Smooth muscle cell (in vitro differentiated cells): Measurements from ENCODE around the gene GPA33. TPM values are rescaled to one million over a fixed set of nuclear protein-coding genes. Genes with fewer than 3 reads are reported as not detected.

Experiments used
- DNase-seq: peaks from one replicate; lab custom pipeline; 2025; ENCODE audit not compliant: unreplicated experiment; lab: John Stamatoyannopoulos, UW
- H2AFZ ChIP-seq: fragments of 200-600 bp; sonication (generic); 2 replicates; pipeline ENCODE4 v1.6.0; 2016; ENCODE audit warnings: antibody characterized with exemption, low read depth, mild to moderate bottlenecking
- H3F3A ChIP-seq: fragments of 200-600 bp; sonication (generic); 2 replicates; pipeline ENCODE4 v1.6.0; 2017; ENCODE audit warnings: antibody characterized with exemption, low read depth
- H3K27ac ChIP-seq: fragments of 200-600 bp; sonication (generic); 2 replicates; pipeline ENCODE4 v1.5.1; 2016; ENCODE audit warnings: low read depth, mild to moderate bottlenecking
- H3K27me3 ChIP-seq: fragments of 200-600 bp; sonication (generic); 2 replicates; pipeline ENCODE4 v1.6.1; 2016; ENCODE audit warnings: low read depth, mild to moderate bottlenecking
- H3K36me3 ChIP-seq: fragments of 200-600 bp; sonication (generic); 2 replicates; pipeline ENCODE4 v1.5.1; 2016; ENCODE audit warnings: low read depth
- H3K4me1 ChIP-seq: fragments of 200-600 bp; sonication (generic); 2 replicates; pipeline ENCODE4 v1.5.1; 2016; ENCODE audit warnings: low read depth
- H3K4me2 ChIP-seq: fragments of 200-600 bp; sonication (generic); 2 replicates; pipeline ENCODE4 v1.6.0; 2016; ENCODE audit warnings: mild to moderate bottlenecking
- H3K4me3 ChIP-seq: fragments of 200-600 bp; sonication (generic); 2 replicates; pipeline ENCODE4 v1.5.1; 2016; ENCODE audit warnings: mild to moderate bottlenecking
- H3K79me2 ChIP-seq: fragments of 200-600 bp; sonication (generic); 2 replicates; pipeline ENCODE4 v1.6.0; 2016; ENCODE audit warnings: low read depth, mild to moderate bottlenecking
- H3K9ac ChIP-seq: fragments of 200-600 bp; sonication (generic); 2 replicates; pipeline ENCODE4 v1.6.0; 2016; ENCODE audit warnings: low read depth
- H3K9me3 ChIP-seq: fragments of 200-600 bp; sonication (generic); replicated peaks from 2 replicates; pipeline ENCODE4 v1.5.1; 2016; ENCODE audit warnings: low read depth
- H4K20me1 ChIP-seq: fragments of 200-600 bp; sonication (generic); 2 replicates; pipeline ENCODE4 v1.6.0; 2016; ENCODE audit warnings: low read depth
- CTCF ChIP-seq: fragments of 200-600 bp; sonication (generic); IDR thresholded peaks from 2 replicates; pipeline ENCODE4 v1.5.1; 2017; ENCODE audit warnings: borderline replicate concordance, mild to moderate bottlenecking, antibody characterized with exemption; ENCODE audit not compliant: insufficient read depth, poor library complexity, severe bottlenecking
- WGBS: methylation state at CpG from one replicate; pipeline ENCODE4 v1.1.7; 2016; ENCODE audit warnings: low lambda C conversion rate; 5-methylcytosine and 5-hydroxymethylcytosine counted together
- polyA plus RNA-seq: library from polyadenylated mRNA; unstranded; fragments of >200 nt; fragmentation: Nextera tagmentation; extraction: Ambion mirVana; gene quantifications from 2 replicates; pipeline ENCODE4 v1.2.1, GENCODE V29; 2016
- total RNA-seq: library from RNA; depleted of rRNA; stranded (reverse); fragments of >200 nt; gene quantifications from 2 replicates; pipeline ENCODE4 v1.2.3, GENCODE V29; 2014

GPA33 gene
- total and polyA plus RNA-seq, 2 experiments from 2014 or later: not detected

GRCh38 chr1:167104256-167104633, 14.1 kb upstream of the GPA33 start:
- H3K36me3 ChIP-seq: no peaks in the 10 kb centered on the region
- no peak overlapping the region for H3K27ac ChIP-seq
- no peak for TF ChIP-seq CTCF
- no peak overlapping the region for H3K4me2 ChIP-seq
- DNase-seq: no peak
- H3F3A ChIP-seq: no peaks in the 10 kb centered on the region
- peaks cover 11% of the 10 kb centered on the region for H3K4me1 ChIP-seq
- H3K9me3 ChIP-seq: no peaks in the 10 kb centered on the region
- no peak overlapping the region for H2AFZ ChIP-seq
- no peak overlapping the region for H3K4me3 ChIP-seq
- H3K27me3 ChIP-seq: no peaks in the 10 kb centered on the region
- 84% methylated on average over 6 of the region's 6 CpGs for WGBS
- H3K9ac ChIP-seq: no peak overlapping the region
- no peaks in the 10 kb centered on the region for H3K79me2 ChIP-seq
- H4K20me1 ChIP-seq: no peaks in the 10 kb centered on the region

GRCh38 chr1:167102906-167103573, 12.9 kb upstream of the GPA33 start:
- Histone ChIP-seq H3K4me3 (no peak overlapping the region), H2AFZ (no peak overlapping the region), H3K9me3 (no peaks in the 10 kb centered on the region), H4K20me1 (no peaks in the 10 kb centered on the region), H3K4me2 (no peak overlapping the region), H3K79me2 (no peaks in the 10 kb centered on the region), H3K4me1 (peaks cover 11% of the 10 kb centered on the region), H3F3A (no peaks in the 10 kb centered on the region), H3K27ac (no peak overlapping the region), H3K36me3 (no peaks in the 10 kb centered on the region), H3K9ac (no peak overlapping the region), H3K27me3 (no peaks in the 10 kb centered on the region)
- no peak for DNase-seq
- TF ChIP-seq CTCF: no peak
- WGBS: 60% methylated on average over 5 of the region's 5 CpGs

- H2AFZ ChIP-seq: no peak overlapping the region
- H3K27ac ChIP-seq: no peak overlapping the region
- H3K9me3 ChIP-seq: no peaks in the 10 kb centered on the region
- DNase-seq: no peak
- WGBS: 78% methylated on average over 2 of the region's 2 CpGs
- no peaks in the 10 kb centered on the region for H3K36me3 ChIP-seq
- no peaks in the 10 kb centered on the region for H3K27me3 ChIP-seq
- peaks cover 11% of the 10 kb centered on the region for H3K4me1 ChIP-seq
- H3K9ac ChIP-seq: no peak overlapping the region
- H3K4me2 ChIP-seq: no peak overlapping the region
- H4K20me1 ChIP-seq: no peaks in the 10 kb centered on the region
- H3F3A ChIP-seq: no peaks in the 10 kb centered on the region
- TF ChIP-seq CTCF: no peak
- H3K79me2 ChIP-seq: no peaks in the 10 kb centered on the region
- no peak overlapping the region for H3K4me3 ChIP-seq
Measured at GRCh38 chr1:167101754-167102153, 11.6 kb upstream of the GPA33 start.

GRCh38 chr1:167100730-167101129, 10.6 kb upstream of the GPA33 start:
- WGBS: 94% methylated on average over 2 of the region's 2 CpGs
- Histone ChIP-seq H3K79me2 (no peaks in the 10 kb centered on the region), H3K9ac (no peak overlapping the region), H4K20me1 (no peaks in the 10 kb centered on the region), H3K27me3 (no peaks in the 10 kb centered on the region), H2AFZ (no peak overlapping the region), H3F3A (no peaks in the 10 kb centered on the region), H3K4me3 (no peak overlapping the region), H3K4me1 (peaks cover 6% of the 10 kb centered on the region), H3K9me3 (no peaks in the 10 kb centered on the region), H3K4me2 (no peak overlapping the region), H3K27ac (no peak overlapping the region), H3K36me3 (no peaks in the 10 kb centered on the region)
- DNase-seq: no peak
- TF ChIP-seq CTCF: no peak
